GM21360 (cell line): ENCODE measurements around the gene RBBP7.
A peak's percentile ranks its signal among the peaks of the same experiment; 100 is the strongest.

ENCODE experiments used
- ATAC-seq: cut with Tn5 transposase; IDR thresholded peaks from one replicate; pipeline ENCODE4 v1.9.1; 2021; ENCODE audit warnings: mild to moderate bottlenecking, moderate library complexity; ENCODE audit not compliant: unreplicated experiment

Gene RBBP7

GRCh38 chrX:16867947-16868346 is 2.2 kb downstream of the RBBP7 start:
- ATAC-seq, result no peak

GRCh38 chrX:16862829-16863228 is 7.3 kb downstream of the RBBP7 start:
- ATAC-seq, result no peak

- no peak for ATAC-seq
These were observed 13.4 kb downstream of the RBBP7 start for GRCh38 chrX:16856744-16857143.

- peak; percentile 48 for ATAC-seq
These were observed 14.1 kb downstream of the RBBP7 start for GRCh38 chrX:16856076-16856404.

- ATAC-seq, result peak; percentile 32
These were observed 14.6 kb downstream of the RBBP7 start for GRCh38 chrX:16855363-16856075.

GRCh38 chrX:16853537-16853936 is 16.6 kb downstream of the RBBP7 start:
- no peak for ATAC-seq

- no peak for ATAC-seq
These were observed 17.5 kb downstream of the RBBP7 start for GRCh38 chrX:16852617-16853179.

GRCh38 chrX:16851827-16852226 is 18.3 kb downstream of the RBBP7 start:
- ATAC-seq, result no peak

GRCh38 chrX:16851421-16851820 is 18.7 kb downstream of the RBBP7 start:
- no peak for ATAC-seq

GRCh38 chrX:16848541-16848940 is 21.6 kb downstream of the RBBP7 start:
- no peak for ATAC-seq

- ATAC-seq, result no peak
These were observed 24.5 kb downstream of the RBBP7 start for GRCh38 chrX:16845686-16846085.

GRCh38 chrX:16843208-16843909 is 26.8 kb downstream of the RBBP7 start:
- no peak for ATAC-seq

- no peak for ATAC-seq
These were observed 27.5 kb downstream of the RBBP7 start for GRCh38 chrX:16842684-16843083.

- no peak for ATAC-seq
These were observed 30.2 kb downstream of the RBBP7 start for GRCh38 chrX:16839852-16840460.

GRCh38 chrX:16839219-16839851 is 30.8 kb downstream of the RBBP7 start:
- no peak for ATAC-seq

- ATAC-seq, result no peak
These were observed 31.7 kb downstream of the RBBP7 start for GRCh38 chrX:16838202-16839066.

GRCh38 chrX:16836371-16836770 is 33.8 kb downstream of the RBBP7 start:
- no peak for ATAC-seq

GRCh38 chrX:16834806-16835205 is 35.4 kb downstream of the RBBP7 start:
- ATAC-seq, result no peak

- no peak for ATAC-seq
These were observed 37.9 kb downstream of the RBBP7 start for GRCh38 chrX:16832301-16832700.

- no peak for ATAC-seq
These were observed 41.8 kb downstream of the RBBP7 start for GRCh38 chrX:16828124-16828908.
